Body of pancreas (tissue), 4 donors: ENCODE measurements around the gene MEIS3. TPM values are rescaled to one million over a fixed set of nuclear protein-coding genes. Genes with fewer than 3 reads are reported as not detected.

Experiments
- ATAC-seq: fragments of 150-250 bp; one replicate; pipeline ENCODE4 v1.9.1; 2016
- DNase-seq, 4 donors: peaks; one replicate each; pipeline ENCODE4 v3.0.0-alpha.2; 2019
- H3K27ac ChIP-seq, 4 donors: fragments of 200-600 bp; sonication (generic); 1 replicate in 3 of 4; 2 replicates in 1 of 4; pipeline versions ENCODE4 v1.5.1 to v1.6.1; 2016 to 2019; ENCODE audit warnings: mild to moderate bottlenecking in 1 of 4, mixed read lengths in 1 of 4, moderate library complexity in 1 of 4
- H3K27me3 ChIP-seq, 2 donors: fragments of 200-600 bp; sonication (generic); one replicate each; pipeline ENCODE4 v1.6.0; 2016; ENCODE audit warnings: mild to moderate bottlenecking in 1 of 2
- H3K36me3 ChIP-seq, 2 donors: fragments of 200-600 bp; sonication (generic); replicated peaks in 1 of 2; 2 replicates each; pipeline ENCODE4 v1.5.1; 2016; ENCODE audit warnings: low read depth in 2 of 2; ENCODE audit not compliant: insufficient read depth in 1 of 2
- H3K4me1 ChIP-seq: fragments of 200-600 bp; sonication (generic); one replicate; pipeline ENCODE4 v1.6.0; 2016
- H3K4me3 ChIP-seq, 2 donors: fragments of 200-600 bp; sonication (generic); 1 replicate in 1 of 2; 2 replicates in 1 of 2; pipeline ENCODE4 v1.5.1; 2016 to 2019
- H3K9me3 ChIP-seq, 3 donors: fragments of 200-600 bp; sonication (generic); 1 replicate in 2 of 3; 2 replicates in 1 of 3; pipeline ENCODE4 v1.5.1; 2016
- CTCF ChIP-seq, 7 experiments: fragments of 450-650 bp in 4 of 7; fragments of 200-600 bp in 3 of 7; sonication (generic) in 3 of 7; IDR thresholded peaks; one replicate each; pipeline ENCODE4 v1.5.1; 2016 to 2019; ENCODE audit warnings: antibody characterized with exemption in 7 of 7
- POLR2A ChIP-seq, 3 donors: fragments of 450-650 bp; IDR thresholded peaks; one replicate each; pipeline ENCODE4 v1.6.1; 2016; ENCODE audit warnings: antibody characterized with exemption in 3 of 3, mild to moderate bottlenecking in 2 of 3
- WGBS, 2 donors: methylation state at CpG; one replicate each; pipeline ENCODE4 v1.1.5; 2017; 5-methylcytosine and 5-hydroxymethylcytosine counted together
- intact Hi-C: fragments of 100-400 bp; cut with DNase I; formaldehyde crosslinking; loops from one replicate; pipeline ENCODE4 v1.15.1; 2023
- total RNA-seq, 2 donors: library from RNA; depleted of rRNA; stranded (reverse); fragments of >200 nt; gene quantifications; one replicate each; pipeline ENCODE4 v1.1.0, GENCODE V29; 2016

Gene MEIS3
- total RNA-seq, 2 donors from 2014 or later, result 1.3 to 2.3 TPM

- H3K27ac ChIP-seq, result no peak overlapping the region
- peaks cover 14% of the 10 kb centered on the region for H3K4me1 ChIP-seq
- TF ChIP-seq CTCF (IDR thresholded peaks at IDR 0.05) (no peak), POLR2A (IDR thresholded peaks at IDR 0.05) (no peak)
- 50% methylated on average over 1 of the region's 1 CpG for WGBS, 2 donors
- H3K9me3 ChIP-seq, result no peaks in the 10 kb centered on the region
- no peaks in the 10 kb centered on the region for H3K36me3 ChIP-seq
- DNase-seq (no peak), ATAC-seq (no peak)
- peaks cover 0 to 10% of the 10 kb centered on the region in 2 donors for H3K27me3 ChIP-seq
- intact Hi-C loops, result no loop called here
- H3K4me3 ChIP-seq, result no peak overlapping the region
Observed at GRCh38 chr19:47433121-47433520, 13.8 kb upstream of the MEIS3 start.

GRCh38 chr19:47432499-47432898 is 13.2 kb upstream of the MEIS3 start:
- TF ChIP-seq POLR2A (IDR thresholded peaks at IDR 0.05) (no peak), CTCF (IDR thresholded peaks at IDR 0.05) (no peak)
- intact Hi-C loops, result no loop called here

GRCh38 chr19:47432091-47432490 is 12.8 kb upstream of the MEIS3 start:
- intact Hi-C loops, result no loop called here
- no peak for ATAC-seq
- no peak overlapping the region for H3K4me3 ChIP-seq
- no peaks in the 10 kb centered on the region for H3K36me3 ChIP-seq
- DNase-seq, result no peak
- peaks cover 0 to 10% of the 10 kb centered on the region in 2 donors for H3K27me3 ChIP-seq
- H3K9me3 ChIP-seq, result no peaks in the 10 kb centered on the region
- peaks cover 22% of the 10 kb centered on the region for H3K4me1 ChIP-seq
- TF ChIP-seq CTCF (IDR thresholded peaks at IDR 0.05) (no peak), POLR2A (IDR thresholded peaks at IDR 0.05) (no peak)
- 71 to 87% methylated on average over 7 to 18 of the region's 18 CpGs for WGBS, 2 donors
- no peak overlapping the region for H3K27ac ChIP-seq

More at GRCh38 chr19:47432499-47432898, 13.2 kb upstream of the MEIS3 start:
- DNase-seq (no peak), ATAC-seq (no peak)
- no peaks in the 10 kb centered on the region for H3K9me3 ChIP-seq
- peaks cover 20% of the 10 kb centered on the region for H3K4me1 ChIP-seq
- no peaks in the 10 kb centered on the region for H3K36me3 ChIP-seq
- H3K27ac ChIP-seq, result no peak overlapping the region
- peaks cover 0 to 10% of the 10 kb centered on the region in 2 donors for H3K27me3 ChIP-seq
- H3K4me3 ChIP-seq, result no peak overlapping the region

- H3K4me3 ChIP-seq, result no peak overlapping the region
- TF ChIP-seq POLR2A (IDR thresholded peaks at IDR 0.05), result no peak
- TF ChIP-seq CTCF (IDR thresholded peaks at IDR 0.05), result peak in 5 of 7 experiments; percentile 18 to 37 (median 28)
- H3K27ac ChIP-seq, result no peak overlapping the region
- H3K4me1 ChIP-seq, result peaks cover 22% of the 10 kb centered on the region
- H3K9me3 ChIP-seq, result no peaks in the 10 kb centered on the region
- no peaks in the 10 kb centered on the region for H3K36me3 ChIP-seq
- DNase-seq, result peak; percentile 23 to 54 (median 44)
- peak; percentile 20 for ATAC-seq
- H3K27me3 ChIP-seq, result peaks cover 0 to 10% of the 10 kb centered on the region in 2 donors
- WGBS, 2 donors, result 8 to 13% methylated on average over 22 to 57 of the region's 69 CpGs
- intact Hi-C loops, result no loop called here
Observed at GRCh38 chr19:47430041-47430802, 10.9 kb upstream of the MEIS3 start.
